GM12878 (cell line): ENCODE results near the gene DIRAS2. TPM values are rescaled to one million over a fixed set of nuclear protein-coding genes. Genes with fewer than 3 reads are reported as not detected.

Experiments used
- ATAC-seq: fragments of 200-7000 bp; cut with Tn5 transposase; 3 replicates; pipeline ENCODE4 v1.9.1; 2020; ENCODE audit warnings: mild to moderate bottlenecking, moderate library complexity
- BruUV-seq: library from RNA; stranded (reverse); fragments of 400-500 nt; replicated peaks from 2 replicates; lab custom pipeline; 2021; lab: Mats Ljungman, UMichigan
- CTCF ChIA-PET: fragments of 300-600 bp; sonication (Branson Sonifier 250); formaldehyde crosslinking; extraction: SDS; loops from one replicate; lab custom pipeline; 2021; ENCODE audit warnings: inconsistent platforms; lab: Yijun Ruan, JAX
- POLR2A ChIA-PET: fragments of 350-600 bp; formaldehyde crosslinking; extraction: SDS; loops from one replicate; lab custom pipeline; 2021; ENCODE audit warnings: inconsistent platforms; lab: Charles Lee
- RAD21 ChIA-PET: fragments of 300-600 bp; sonication (Branson Sonifier 250); formaldehyde crosslinking; loops from one replicate; lab custom pipeline; 2023; ENCODE audit warnings: antibody characterized with exemption; ENCODE audit not compliant: unreplicated experiment; lab: Charles Lee
- SMC1A ChIA-PET: fragments of 300-600 bp; sonication (Branson Sonifier 250); formaldehyde crosslinking; loops from one replicate; lab custom pipeline; 2023; ENCODE audit not compliant: unreplicated experiment, uncharacterized antibody; lab: Charles Lee
- DNase-seq: peaks from one replicate; pipeline ENCODE4 v3.0.0-alpha.2; 2011; ENCODE audit warnings: low read depth, low spot score
- FAIRE-seq: peaks from 3 replicates; lab custom pipeline; 2011; peaks lifted over from hg19 to GRCh38; lab: Jason Lieb, UNC
- H2AFZ ChIP-seq: 2 replicates; pipeline ENCODE4 v1.6.0; 2011; ENCODE audit warnings: low read depth, low read length, control low read depth; ENCODE audit not compliant: control insufficient read depth
- H3K27ac ChIP-seq: 2 replicates; pipeline ENCODE4 v1.5.1; 2011; ENCODE audit warnings: control low read depth; ENCODE audit not compliant: control insufficient read depth, insufficient read depth
- H3K27me3 ChIP-seq, 2 experiments: replicated peaks in 1 of 2; 2 replicates each; pipeline versions ENCODE4 v1.6.0 to v1.6.1; 2011; ENCODE audit warnings: low read length in 1 of 2; ENCODE audit not compliant: control insufficient read depth in 2 of 2, insufficient read depth in 2 of 2
- H3K36me3 ChIP-seq, 2 experiments: 2 replicates each; pipeline ENCODE4 v1.5.1; 2011; ENCODE audit warnings: low read length in 1 of 2; ENCODE audit not compliant: control insufficient read depth in 2 of 2, insufficient read depth in 2 of 2
- H3K4me1 ChIP-seq: 2 replicates; pipeline ENCODE4 v1.6.1; 2011; ENCODE audit warnings: mild to moderate bottlenecking, low read length, moderate library complexity, mixed read lengths; ENCODE audit not compliant: control insufficient read depth, insufficient read depth
- H3K4me2 ChIP-seq: 2 replicates; pipeline ENCODE4 v1.6.0; 2011; ENCODE audit warnings: control low read depth; ENCODE audit not compliant: control insufficient read depth, insufficient read depth
- H3K4me3 ChIP-seq: fragments of 200-600 bp; sonication (generic); 2 replicates; pipeline ENCODE4 v1.5.1; 2016
- H3K79me2 ChIP-seq: 2 replicates; pipeline ENCODE4 v1.6.0; 2011; ENCODE audit warnings: low read length; ENCODE audit not compliant: control insufficient read depth, insufficient read depth
- H3K9ac ChIP-seq: 2 replicates; pipeline ENCODE4 v1.8.0; 2011; ENCODE audit warnings: low read length, control low read depth, mixed read lengths; ENCODE audit not compliant: control insufficient read depth, insufficient read depth
- H3K9me3 ChIP-seq: replicated peaks from 3 replicates; pipeline ENCODE4 v1.5.1; 2011; ENCODE audit warnings: mild to moderate bottlenecking, low read length; ENCODE audit not compliant: control insufficient read depth, insufficient read depth
- H4K20me1 ChIP-seq: 2 replicates; pipeline ENCODE4 v1.6.0; 2011; ENCODE audit not compliant: control insufficient read depth, insufficient read depth
- ATF7 ChIP-seq: fragments of 450-650 bp; IDR thresholded peaks from 2 replicates; pipeline ENCODE4 v1.6.1; 2016; ENCODE audit warnings: low read depth, mild to moderate bottlenecking
- BCL11A ChIP-seq: IDR thresholded peaks from 2 replicates; pipeline ENCODE4 v1.6.1; 2011; ENCODE audit warnings: low read depth, low read length
- CHD2 ChIP-seq: IDR thresholded peaks from 2 replicates; pipeline ENCODE4 v1.6.1; 2011; ENCODE audit warnings: low read depth, low read length, improper control_type of control experiment, borderline replicate concordance
- CREM ChIP-seq: IDR thresholded peaks from 2 replicates; pipeline ENCODE4 v1.6.1; 2014; ENCODE audit warnings: antibody characterized with exemption, low read depth
- DPF2 ChIP-seq: fragments of 450-650 bp; IDR thresholded peaks from 2 replicates; pipeline ENCODE4 v1.6.1; 2017; ENCODE audit warnings: mild to moderate bottlenecking
- GATAD2B ChIP-seq: fragments of 450-650 bp; conservative IDR thresholded peaks from 2 replicates; pipeline ENCODE4 v1.6.1; 2017; ENCODE audit warnings: low read depth, mild to moderate bottlenecking, moderate library complexity
- HDAC2 ChIP-seq: fragments of 200-600 bp; sonication (generic); IDR thresholded peaks from 2 replicates; pipeline ENCODE4 v1.6.1; 2017
- MEF2A ChIP-seq: IDR thresholded peaks from 2 replicates; pipeline ENCODE4 v1.6.1; 2011; ENCODE audit warnings: low read depth, mild to moderate bottlenecking, low read length, moderate library complexity; ENCODE audit not compliant: insufficient read depth
- RCOR1 ChIP-seq: conservative IDR thresholded peaks from 2 replicates; pipeline ENCODE4 v1.6.1; 2012; ENCODE audit warnings: low read depth, low read length, improper control_type of control experiment
- RUNX3 ChIP-seq: IDR thresholded peaks from 2 replicates; pipeline ENCODE4 v1.6.1; 2012; ENCODE audit warnings: low read length, inconsistent platforms
- SIN3A ChIP-seq: IDR thresholded peaks from 2 replicates; pipeline ENCODE4 v1.6.1; 2012; ENCODE audit warnings: low read depth, low read length, improper control_type of control experiment
- SIX5 ChIP-seq: IDR thresholded peaks from 2 replicates; pipeline ENCODE4 v1.6.1; 2011; ENCODE audit warnings: mild to moderate bottlenecking, low read depth, low read length, moderate library complexity; ENCODE audit not compliant: severe bottlenecking
- SMARCA5 ChIP-seq: fragments of 450-650 bp; IDR thresholded peaks from 2 replicates; pipeline ENCODE4 v1.6.1; 2017; ENCODE audit warnings: mild to moderate bottlenecking
- SP1 ChIP-seq: IDR thresholded peaks from one replicate; pipeline ENCODE4 v1.6.1; 2011; ENCODE audit warnings: low read depth, low read length
- SPI1 ChIP-seq: IDR thresholded peaks from 2 replicates; pipeline ENCODE4 v1.6.1; 2011; ENCODE audit warnings: low read depth, mild to moderate bottlenecking, low read length, moderate library complexity, borderline replicate concordance; ENCODE audit not compliant: insufficient read depth
- SRF ChIP-seq, 2 experiments: IDR thresholded peaks; 2 replicates each; pipeline ENCODE4 v1.6.1; 2011; ENCODE audit warnings: low read depth in 2 of 2, low read length in 2 of 2, mild to moderate bottlenecking in 1 of 2, moderate library complexity in 1 of 2
- ZZZ3 ChIP-seq: IDR thresholded peaks from 2 replicates; pipeline ENCODE4 v1.6.1; 2011; ENCODE audit warnings: low read depth; ENCODE audit not compliant: control insufficient read depth, insufficient read length
- WGBS: methylation state at CpG from one replicate; pipeline ENCODE4 v1.1.6; 2016; ENCODE audit warnings: low lambda C conversion rate; ENCODE audit not compliant: insufficient replicate concordance, insufficient coverage; ENCODE audit errors: missing lambda C conversion rate; 5-methylcytosine and 5-hydroxymethylcytosine counted together
- in situ Hi-C: fragments of 300-500 bp; cut with MboI; formaldehyde crosslinking; loops from 9 replicates; pipeline ENCODE4 v1.14.3; 2018; ENCODE audit warnings: mixed read lengths
- intact Hi-C: fragments of 100-400 bp; cut with micrococcal nuclease; formaldehyde crosslinking; loops from one replicate; pipeline ENCODE4 v1.14.2; 2022; ENCODE audit not compliant: unreplicated experiment
- polyA plus RNA-seq, 11 experiments: library from polyadenylated mRNA; depleted of rRNA in 4 of 11; unstranded in 6 of 11; stranded (reverse) in 5 of 11; fragments of >200 nt; fragmentation: Nextera tagmentation in 4 of 11; fragmentation: Illumina TruSeq in 1 of 11; extraction: Ambion mirVana in 4 of 11; extraction: Trizol in 1 of 11; gene quantifications; 1 replicate in 1 of 11; 2 replicates in 10 of 11; pipeline versions ENCODE4 v1.2.1 to v1.2.3, GENCODE V29; 2011 to 2016; ENCODE audit warnings: inconsistent platforms in 2 of 11, missing spikeins in 2 of 11, low read depth in 1 of 11
- total RNA-seq, 4 experiments: library from RNA; depleted of rRNA in 3 of 4; stranded (reverse); fragments of >200 nt in 3 of 4; fragmentation: Illumina TruSeq in 1 of 4; extraction: Trizol in 1 of 4; gene quantifications; 2 replicates each; pipeline versions ENCODE4 v1.2.1 to v1.2.3, GENCODE V29; 2013 to 2021
- TF ChIP-seq, protein P1 (sequence below): fragments of 450-650 bp; IDR thresholded peaks from 2 replicates; pipeline ENCODE4 v1.6.1; 2017; ENCODE audit warnings: mild to moderate bottlenecking, moderate library complexity
- TF ChIP-seq, protein P2 (sequence below): IDR thresholded peaks from 2 replicates; pipeline ENCODE4 v1.6.1; 2012; ENCODE audit warnings: low read depth, low read length, improper control_type of control experiment
- TF ChIP-seq, protein P3 (sequence below): IDR thresholded peaks from 2 replicates; pipeline ENCODE4 v1.6.1; 2012; ENCODE audit warnings: low read depth, low read length, improper control_type of control experiment
- TF ChIP-seq, protein P4 (sequence below): IDR thresholded peaks from 2 replicates; pipeline ENCODE4 v1.6.1; 2011; ENCODE audit warnings: low read depth, mild to moderate bottlenecking, low read length, moderate library complexity, borderline replicate concordance; ENCODE audit errors: extremely low read depth

DIRAS2 gene
- total and polyA plus RNA-seq, 10 of the 15 experiments (the other 5 are each of a cell fraction or from before 2014, with no cell fraction given): not detected

DNA sequence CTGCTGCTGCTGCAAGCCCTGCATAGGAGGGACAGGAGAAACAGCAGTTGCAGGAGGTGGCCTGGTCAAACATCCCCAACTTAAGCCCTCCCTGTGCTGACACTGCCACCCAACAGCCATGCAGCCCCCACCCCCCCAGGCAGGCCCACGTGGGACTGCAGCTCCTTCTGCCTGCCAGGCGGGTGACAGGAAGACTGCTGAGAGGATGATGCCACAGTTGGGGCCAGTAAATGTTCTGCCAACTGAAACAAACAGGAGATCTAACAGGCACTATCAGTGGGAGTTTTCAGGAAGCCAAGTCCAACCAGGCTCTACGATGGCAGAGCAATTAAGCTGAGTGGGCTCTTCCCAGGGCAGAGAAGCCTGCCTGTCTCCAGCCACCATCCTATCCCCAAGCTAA lies 31.1 kb downstream of the DIRAS2 start (continued):
- TF ChIP-seq, protein P1, sequence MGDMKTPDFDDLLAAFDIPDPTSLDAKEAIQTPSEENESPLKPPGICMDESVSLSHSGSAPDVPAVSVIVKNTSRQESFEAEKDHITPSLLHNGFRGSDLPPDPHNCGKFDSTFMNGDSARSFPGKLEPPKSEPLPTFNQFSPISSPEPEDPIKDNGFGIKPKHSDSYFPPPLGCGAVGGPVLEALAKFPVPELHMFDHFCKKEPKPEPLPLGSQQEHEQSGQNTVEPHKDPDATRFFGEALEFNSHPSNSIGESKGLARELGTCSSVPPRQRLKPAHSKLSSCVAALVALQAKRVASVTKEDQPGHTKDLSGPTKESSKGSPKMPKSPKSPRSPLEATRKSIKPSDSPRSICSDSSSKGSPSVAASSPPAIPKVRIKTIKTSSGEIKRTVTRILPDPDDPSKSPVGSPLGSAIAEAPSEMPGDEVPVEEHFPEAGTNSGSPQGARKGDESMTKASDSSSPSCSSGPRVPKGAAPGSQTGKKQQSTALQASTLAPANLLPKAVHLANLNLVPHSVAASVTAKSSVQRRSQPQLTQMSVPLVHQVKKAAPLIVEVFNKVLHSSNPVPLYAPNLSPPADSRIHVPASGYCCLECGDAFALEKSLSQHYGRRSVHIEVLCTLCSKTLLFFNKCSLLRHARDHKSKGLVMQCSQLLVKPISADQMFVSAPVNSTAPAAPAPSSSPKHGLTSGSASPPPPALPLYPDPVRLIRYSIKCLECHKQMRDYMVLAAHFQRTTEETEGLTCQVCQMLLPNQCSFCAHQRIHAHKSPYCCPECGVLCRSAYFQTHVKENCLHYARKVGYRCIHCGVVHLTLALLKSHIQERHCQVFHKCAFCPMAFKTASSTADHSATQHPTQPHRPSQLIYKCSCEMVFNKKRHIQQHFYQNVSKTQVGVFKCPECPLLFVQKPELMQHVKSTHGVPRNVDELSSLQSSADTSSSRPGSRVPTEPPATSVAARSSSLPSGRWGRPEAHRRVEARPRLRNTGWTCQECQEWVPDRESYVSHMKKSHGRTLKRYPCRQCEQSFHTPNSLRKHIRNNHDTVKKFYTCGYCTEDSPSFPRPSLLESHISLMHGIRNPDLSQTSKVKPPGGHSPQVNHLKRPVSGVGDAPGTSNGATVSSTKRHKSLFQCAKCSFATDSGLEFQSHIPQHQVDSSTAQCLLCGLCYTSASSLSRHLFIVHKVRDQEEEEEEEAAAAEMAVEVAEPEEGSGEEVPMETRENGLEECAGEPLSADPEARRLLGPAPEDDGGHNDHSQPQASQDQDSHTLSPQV: no peak
- no peak for TF ChIP-seq ZZZ3

DNA sequence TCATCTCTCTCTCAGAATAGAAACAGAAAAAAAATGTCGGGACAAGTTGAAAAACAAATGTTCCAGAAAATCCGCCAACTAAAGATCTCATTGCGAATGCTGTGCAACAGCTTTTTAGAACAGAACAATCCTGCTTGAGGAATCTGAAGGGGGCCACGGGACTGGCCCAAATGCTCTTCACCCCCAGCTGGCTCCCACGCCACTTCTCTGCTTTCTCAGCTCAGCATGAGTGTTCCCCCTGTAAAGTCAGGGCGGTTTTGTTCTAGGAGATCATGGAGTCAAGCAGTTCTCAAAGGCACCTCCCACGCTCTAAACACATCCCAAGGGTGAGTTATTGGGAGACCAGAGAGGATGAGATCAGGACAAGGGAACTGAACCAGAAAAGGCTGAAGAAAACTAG lies 31.5 kb downstream of the DIRAS2 start:
- H3K27me3 ChIP-seq: no peaks in the 10 kb centered on the region; a peak in 2 of 4 replicates
- 44% methylated on average over 7 of the region's 7 CpGs for WGBS
- ATAC-seq (no peak), FAIRE-seq (no peak), DNase-seq (no peak)
- TF ChIP-seq MEF2A (no peak), ZZZ3 (no peak), GATAD2B (no peak), SP1 (no peak), DPF2 (no peak), SIX5 (no peak), HDAC2 (no peak), ATF7 (no peak), CHD2 (no peak), BCL11A (no peak), SRF (IDR thresholded peaks at IDR 0.05; ENCODE audit: low read depth in 2 of 2, low read length in 2 of 2) (no peak), SIN3A (no peak), CREM (no peak), SPI1 (no peak), RCOR1 (no peak), SMARCA5 (no peak), RUNX3 (no peak)
- TF ChIP-seq, protein P2, sequence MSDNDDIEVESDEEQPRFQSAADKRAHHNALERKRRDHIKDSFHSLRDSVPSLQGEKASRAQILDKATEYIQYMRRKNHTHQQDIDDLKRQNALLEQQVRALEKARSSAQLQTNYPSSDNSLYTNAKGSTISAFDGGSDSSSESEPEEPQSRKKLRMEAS: no peak
- TF ChIP-seq, protein P3, sequence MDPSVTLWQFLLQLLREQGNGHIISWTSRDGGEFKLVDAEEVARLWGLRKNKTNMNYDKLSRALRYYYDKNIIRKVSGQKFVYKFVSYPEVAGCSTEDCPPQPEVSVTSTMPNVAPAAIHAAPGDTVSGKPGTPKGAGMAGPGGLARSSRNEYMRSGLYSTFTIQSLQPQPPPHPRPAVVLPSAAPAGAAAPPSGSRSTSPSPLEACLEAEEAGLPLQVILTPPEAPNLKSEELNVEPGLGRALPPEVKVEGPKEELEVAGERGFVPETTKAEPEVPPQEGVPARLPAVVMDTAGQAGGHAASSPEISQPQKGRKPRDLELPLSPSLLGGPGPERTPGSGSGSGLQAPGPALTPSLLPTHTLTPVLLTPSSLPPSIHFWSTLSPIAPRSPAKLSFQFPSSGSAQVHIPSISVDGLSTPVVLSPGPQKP: no peak
- TF ChIP-seq, protein P4, sequence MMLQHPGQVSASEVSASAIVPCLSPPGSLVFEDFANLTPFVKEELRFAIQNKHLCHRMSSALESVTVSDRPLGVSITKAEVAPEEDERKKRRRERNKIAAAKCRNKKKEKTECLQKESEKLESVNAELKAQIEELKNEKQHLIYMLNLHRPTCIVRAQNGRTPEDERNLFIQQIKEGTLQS: no peak
- no peak overlapping the region for H3K27ac ChIP-seq
- ChIA-PET RAD21 (no interaction called here), SMC1A (no interaction called here), CTCF (no interaction called here), POLR2A (no interaction called here)
- no TSS peak for BruUV-seq
- in situ Hi-C loops (no loop called here), intact Hi-C loops (no loop called here)
- H3K9ac ChIP-seq: no peak overlapping the region
- H3K4me3 ChIP-seq: no peak overlapping the region
- H3K9me3 ChIP-seq: no peaks in the 10 kb centered on the region
- H3K79me2 ChIP-seq: no peaks in the 10 kb centered on the region
- H3K36me3 ChIP-seq: no peaks in the 10 kb centered on the region
- no peak overlapping the region for H3K4me2 ChIP-seq
- no peak overlapping the region for H2AFZ ChIP-seq
- no peaks in the 10 kb centered on the region for H4K20me1 ChIP-seq
- no peaks in the 10 kb centered on the region for H3K4me1 ChIP-seq
